Hepatocyte (in vitro differentiated cells): Measurements from ENCODE around the gene ULK4.

Experiments
- EZH2 ChIP-seq: fragments of 200-600 bp; sonication (generic); IDR thresholded peaks from 2 replicates; pipeline ENCODE4 v1.6.1; 2016; ENCODE audit warnings: antibody characterized with exemption, mild to moderate bottlenecking, borderline replicate concordance
- TF ChIP-seq, protein P1 (sequence below): fragments of 200-600 bp; sonication (generic); IDR thresholded peaks from 2 replicates; pipeline ENCODE4 v1.5.1; 2016; ENCODE audit warnings: antibody characterized with exemption, mild to moderate bottlenecking; ENCODE audit not compliant: poor library complexity

GRCh38 chr3:41854956-41855355 lies 106.9 kb downstream of the ULK4 start:
- no peak for TF ChIP-seq EZH2
- TF ChIP-seq, protein P1, sequence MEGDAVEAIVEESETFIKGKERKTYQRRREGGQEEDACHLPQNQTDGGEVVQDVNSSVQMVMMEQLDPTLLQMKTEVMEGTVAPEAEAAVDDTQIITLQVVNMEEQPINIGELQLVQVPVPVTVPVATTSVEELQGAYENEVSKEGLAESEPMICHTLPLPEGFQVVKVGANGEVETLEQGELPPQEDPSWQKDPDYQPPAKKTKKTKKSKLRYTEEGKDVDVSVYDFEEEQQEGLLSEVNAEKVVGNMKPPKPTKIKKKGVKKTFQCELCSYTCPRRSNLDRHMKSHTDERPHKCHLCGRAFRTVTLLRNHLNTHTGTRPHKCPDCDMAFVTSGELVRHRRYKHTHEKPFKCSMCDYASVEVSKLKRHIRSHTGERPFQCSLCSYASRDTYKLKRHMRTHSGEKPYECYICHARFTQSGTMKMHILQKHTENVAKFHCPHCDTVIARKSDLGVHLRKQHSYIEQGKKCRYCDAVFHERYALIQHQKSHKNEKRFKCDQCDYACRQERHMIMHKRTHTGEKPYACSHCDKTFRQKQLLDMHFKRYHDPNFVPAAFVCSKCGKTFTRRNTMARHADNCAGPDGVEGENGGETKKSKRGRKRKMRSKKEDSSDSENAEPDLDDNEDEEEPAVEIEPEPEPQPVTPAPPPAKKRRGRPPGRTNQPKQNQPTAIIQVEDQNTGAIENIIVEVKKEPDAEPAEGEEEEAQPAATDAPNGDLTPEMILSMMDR: no peak
